GM18951 (cell line): Measurements from ENCODE around the gene GJD3.
A peak's percentile ranks its signal among the peaks of the same experiment; 100 is the strongest.
"Not testable (repeated sequence)": the region's sequence is repeated elsewhere in the genome, so short reads cannot be mapped to it uniquely, and the experiment has no call there.

ENCODE experiments used
- POLR2A ChIP-seq: IDR thresholded peaks from 4 replicates; pipeline ENCODE4 v1.6.1; 2011; ENCODE audit warnings: mild to moderate bottlenecking; ENCODE audit not compliant: insufficient read length, insufficient read depth; ENCODE audit errors: extremely low read depth
- in situ Hi-C: fragments of 300-500 bp; cut with MboI; formaldehyde crosslinking; loops from one replicate; pipeline ENCODE4 v1.12.0; 2022; ENCODE audit warnings: low sequenced_read_pairs, mixed read lengths, inconsistent platforms; ENCODE audit not compliant: unreplicated experiment

GJD3 gene

GRCh38 chr17:40374821-40375498, 10.4 kb upstream of the GJD3 start:
- no peak for TF ChIP-seq POLR2A
- in situ Hi-C loops: no loop called here

- no peak for TF ChIP-seq POLR2A
- in situ Hi-C loops: no loop called here
Measured at GRCh38 chr17:40373999-40374398, 9.5 kb upstream of the GJD3 start.

- TF ChIP-seq POLR2A: no peak
- in situ Hi-C loops: no loop called here
Measured at GRCh38 chr17:40373324-40373723, 8.8 kb upstream of the GJD3 start.

GRCh38 chr17:40372644-40373043, 8.1 kb upstream of the GJD3 start:
- in situ Hi-C loops: not testable (repeated sequence)

GRCh38 chr17:40372031-40372430, 7.5 kb upstream of the GJD3 start:
- TF ChIP-seq POLR2A: no peak
- in situ Hi-C loops: no loop called here

GRCh38 chr17:40371261-40371929, 6.9 kb upstream of the GJD3 start:
- in situ Hi-C loops: no loop called here
- no peak for TF ChIP-seq POLR2A

GRCh38 chr17:40369923-40370322, 5.4 kb upstream of the GJD3 start:
- no peak for TF ChIP-seq POLR2A
- in situ Hi-C loops: no loop called here

- in situ Hi-C loops: not testable (repeated sequence)
Measured at GRCh38 chr17:40367728-40368127, 3.2 kb upstream of the GJD3 start.

- in situ Hi-C loops: no loop called here
- TF ChIP-seq POLR2A: no peak
Measured at GRCh38 chr17:40366861-40367518, 2.5 kb upstream of the GJD3 start.

- TF ChIP-seq POLR2A: no peak
- in situ Hi-C loops: no loop called here
Measured at GRCh38 chr17:40366076-40366860, 1.7 kb upstream of the GJD3 start.

- in situ Hi-C loops: no loop called here
Measured at GRCh38 chr17:40364906-40365305, 369 bp upstream of the GJD3 start.

GRCh38 chr17:40363111-40363827, 1.3 kb downstream of the GJD3 start:
- in situ Hi-C loops: no loop called here
- no peak for TF ChIP-seq POLR2A

More at GRCh38 chr17:40364906-40365305, 369 bp upstream of the GJD3 start:
- no peak for TF ChIP-seq POLR2A

GRCh38 chr17:40362696-40363110, 1.8 kb downstream of the GJD3 start:
- in situ Hi-C loops: no loop called here
- TF ChIP-seq POLR2A: peak; percentile 38
